GM12878 (cell line): Measurements from ENCODE around the gene MTIF2. TPM values are rescaled to one million over a fixed set of nuclear protein-coding genes. Genes with fewer than 3 reads are reported as not detected.
"Not testable (repeated sequence)": the region's sequence is repeated elsewhere in the genome, so short reads cannot be mapped to it uniquely, and the experiment has no call there.

Experiments
- ATAC-seq: fragments of 200-7000 bp; cut with Tn5 transposase; 3 replicates; pipeline ENCODE4 v1.9.1; 2020; ENCODE audit warnings: mild to moderate bottlenecking, moderate library complexity
- BruUV-seq: library from RNA; stranded (reverse); fragments of 400-500 nt; replicated peaks from 2 replicates; lab custom pipeline; 2021; lab: Mats Ljungman, UMichigan
- CTCF ChIA-PET: fragments of 300-600 bp; sonication (Branson Sonifier 250); formaldehyde crosslinking; extraction: SDS; loops from one replicate; lab custom pipeline; 2021; ENCODE audit warnings: inconsistent platforms; lab: Yijun Ruan, JAX
- POLR2A ChIA-PET: fragments of 350-600 bp; formaldehyde crosslinking; extraction: SDS; loops from one replicate; lab custom pipeline; 2021; ENCODE audit warnings: inconsistent platforms; lab: Charles Lee
- RAD21 ChIA-PET: fragments of 300-600 bp; sonication (Branson Sonifier 250); formaldehyde crosslinking; loops from one replicate; lab custom pipeline; 2023; ENCODE audit warnings: antibody characterized with exemption; ENCODE audit not compliant: unreplicated experiment; lab: Charles Lee
- SMC1A ChIA-PET: fragments of 300-600 bp; sonication (Branson Sonifier 250); formaldehyde crosslinking; loops from one replicate; lab custom pipeline; 2023; ENCODE audit not compliant: unreplicated experiment, uncharacterized antibody; lab: Charles Lee
- DNase-seq: peaks from one replicate; pipeline ENCODE4 v3.0.0-alpha.2; 2011; ENCODE audit warnings: low read depth, low spot score
- FAIRE-seq: peaks from 3 replicates; lab custom pipeline; 2011; peaks lifted over from hg19 to GRCh38; lab: Jason Lieb, UNC
- H2AFZ ChIP-seq: 2 replicates; pipeline ENCODE4 v1.6.0; 2011; ENCODE audit warnings: low read depth, low read length, control low read depth; ENCODE audit not compliant: control insufficient read depth
- H3K27ac ChIP-seq: 2 replicates; pipeline ENCODE4 v1.5.1; 2011; ENCODE audit warnings: control low read depth; ENCODE audit not compliant: control insufficient read depth, insufficient read depth
- H3K27me3 ChIP-seq, 2 experiments: replicated peaks in 1 of 2; 2 replicates each; pipeline versions ENCODE4 v1.6.0 to v1.6.1; 2011; ENCODE audit warnings: low read length in 1 of 2; ENCODE audit not compliant: control insufficient read depth in 2 of 2, insufficient read depth in 2 of 2
- H3K36me3 ChIP-seq, 2 experiments: 2 replicates each; pipeline ENCODE4 v1.5.1; 2011; ENCODE audit warnings: low read length in 1 of 2; ENCODE audit not compliant: control insufficient read depth in 2 of 2, insufficient read depth in 2 of 2
- H3K4me1 ChIP-seq: 2 replicates; pipeline ENCODE4 v1.6.1; 2011; ENCODE audit warnings: mild to moderate bottlenecking, low read length, moderate library complexity, mixed read lengths; ENCODE audit not compliant: control insufficient read depth, insufficient read depth
- H3K4me2 ChIP-seq: 2 replicates; pipeline ENCODE4 v1.6.0; 2011; ENCODE audit warnings: control low read depth; ENCODE audit not compliant: control insufficient read depth, insufficient read depth
- H3K4me3 ChIP-seq: fragments of 200-600 bp; sonication (generic); 2 replicates; pipeline ENCODE4 v1.5.1; 2016
- H3K79me2 ChIP-seq: 2 replicates; pipeline ENCODE4 v1.6.0; 2011; ENCODE audit warnings: low read length; ENCODE audit not compliant: control insufficient read depth, insufficient read depth
- H3K9ac ChIP-seq: 2 replicates; pipeline ENCODE4 v1.8.0; 2011; ENCODE audit warnings: low read length, control low read depth, mixed read lengths; ENCODE audit not compliant: control insufficient read depth, insufficient read depth
- H3K9me3 ChIP-seq: replicated peaks from 3 replicates; pipeline ENCODE4 v1.5.1; 2011; ENCODE audit warnings: mild to moderate bottlenecking, low read length; ENCODE audit not compliant: control insufficient read depth, insufficient read depth
- H4K20me1 ChIP-seq: 2 replicates; pipeline ENCODE4 v1.6.0; 2011; ENCODE audit not compliant: control insufficient read depth, insufficient read depth
- BCL3 ChIP-seq: IDR thresholded peaks from 2 replicates; pipeline ENCODE4 v1.6.1; 2011; ENCODE audit warnings: borderline replicate concordance, low read depth, mild to moderate bottlenecking, moderate library complexity, low read length; ENCODE audit not compliant: insufficient read depth, poor library complexity, severe bottlenecking
- BCLAF1 ChIP-seq: fragments of 450-650 bp; IDR thresholded peaks from 2 replicates; pipeline ENCODE4 v1.6.1; 2017; ENCODE audit warnings: antibody characterized with exemption, mild to moderate bottlenecking, moderate library complexity
- CBX5 ChIP-seq: sonication (generic); IDR thresholded peaks from 2 replicates; pipeline ENCODE4 v1.6.1; 2016; ENCODE audit warnings: low read depth, moderate library complexity, mild to moderate bottlenecking, inconsistent platforms
- CEBPB ChIP-seq, 2 experiments: fragments of 150-350 bp in 1 of 2; IDR thresholded peaks; 2 replicates each; pipeline ENCODE4 v1.6.1; 2012 to 2014; ENCODE audit warnings: low read depth in 2 of 2, low read length in 2 of 2, borderline replicate concordance in 1 of 2, inconsistent platforms in 1 of 2
- CREB1 ChIP-seq: IDR thresholded peaks from 2 replicates; pipeline ENCODE4 v1.6.1; 2012; ENCODE audit warnings: low read depth, mild to moderate bottlenecking, inconsistent platforms
- NR2C2 ChIP-seq: IDR thresholded peaks from 2 replicates; pipeline ENCODE4 v1.6.1; 2011; ENCODE audit warnings: borderline replicate concordance, low read depth; ENCODE audit not compliant: control insufficient read depth, insufficient read length
- RAD51 ChIP-seq: fragments of 450-650 bp; IDR thresholded peaks from 2 replicates; pipeline ENCODE4 v1.6.1; 2016; ENCODE audit warnings: moderate library complexity, mild to moderate bottlenecking, inconsistent platforms
- RBBP5 ChIP-seq: fragments of 200-600 bp; sonication (generic); conservative IDR thresholded peaks from 2 replicates; pipeline ENCODE4 v1.6.1; 2016
- ZNF24 ChIP-seq: fragments of 450-650 bp; IDR thresholded peaks from 2 replicates; pipeline ENCODE4 v1.6.1; 2017; ENCODE audit warnings: antibody characterized with exemption, mild to moderate bottlenecking
- WGBS: methylation state at CpG from one replicate; pipeline ENCODE4 v1.1.6; 2016; ENCODE audit warnings: low lambda C conversion rate; ENCODE audit not compliant: insufficient replicate concordance, insufficient coverage; ENCODE audit errors: missing lambda C conversion rate; 5-methylcytosine and 5-hydroxymethylcytosine counted together
- in situ Hi-C: fragments of 300-500 bp; cut with MboI; formaldehyde crosslinking; loops from 9 replicates; pipeline ENCODE4 v1.14.3; 2018; ENCODE audit warnings: mixed read lengths
- intact Hi-C: fragments of 100-400 bp; cut with micrococcal nuclease; formaldehyde crosslinking; loops from one replicate; pipeline ENCODE4 v1.14.2; 2022; ENCODE audit not compliant: unreplicated experiment
- polyA plus RNA-seq, 11 experiments: library from polyadenylated mRNA; depleted of rRNA in 4 of 11; unstranded in 6 of 11; stranded (reverse) in 5 of 11; fragments of >200 nt; fragmentation: Nextera tagmentation in 4 of 11; fragmentation: Illumina TruSeq in 1 of 11; extraction: Ambion mirVana in 4 of 11; extraction: Trizol in 1 of 11; gene quantifications; 1 replicate in 1 of 11; 2 replicates in 10 of 11; pipeline versions ENCODE4 v1.2.1 to v1.2.3, GENCODE V29; 2011 to 2016; ENCODE audit warnings: inconsistent platforms in 2 of 11, missing spikeins in 2 of 11, low read depth in 1 of 11
- total RNA-seq, 4 experiments: library from RNA; depleted of rRNA in 3 of 4; stranded (reverse); fragments of >200 nt in 3 of 4; fragmentation: Illumina TruSeq in 1 of 4; extraction: Trizol in 1 of 4; gene quantifications; 2 replicates each; pipeline versions ENCODE4 v1.2.1 to v1.2.3, GENCODE V29; 2013 to 2021

Gene MTIF2
- total and polyA plus RNA-seq, 10 of the 15 experiments (the other 5 are each of a cell fraction or from before 2014, with no cell fraction given) = 26.4 to 63.7 (median 40.0) TPM

- no peak for ATAC-seq
- Histone ChIP-seq H2AFZ (no peak overlapping the region), H3K79me2 (no peaks in the 10 kb centered on the region), H3K27me3 (no peaks in the 10 kb centered on the region), H3K9me3 (no peaks in the 10 kb centered on the region), H3K4me3 (no peak overlapping the region), H3K27ac (no peak overlapping the region), H3K4me2 (no peak overlapping the region), H3K36me3 (no peaks in the 10 kb centered on the region), H3K4me1 (no peaks in the 10 kb centered on the region), H4K20me1 (no peaks in the 10 kb centered on the region), H3K9ac (no peak overlapping the region)
- ChIA-PET CTCF (no interaction called here), SMC1A (no interaction called here), POLR2A (no interaction called here), RAD21 (no interaction called here)
- WGBS = 91% methylated on average over 2 of the region's 2 CpGs
- TF ChIP-seq BCL3 (no peak), RBBP5 (no peak), CBX5 (no peak), RAD51 (no peak), BCLAF1 (no peak), CEBPB (IDR thresholded peaks at IDR 0.05; ENCODE audit: borderline replicate concordance in 1 of 2, low read depth in 2 of 2, low read length in 2 of 2) (no peak), ZNF24 (no peak), CREB1 (no peak), NR2C2 (no peak)
- no TSS peak for BruUV-seq
- intact Hi-C loops (no loop called here), in situ Hi-C loops (no loop called here)
- no peak for FAIRE-seq
- no peak for DNase-seq
Observed at GRCh38 chr2:55196526-55196925, 72.5 kb downstream of the MTIF2 start.

- ATAC-seq, DNase-seq, H3K4me2 ChIP-seq, POLR2A ChIA-PET, H3K36me3 ChIP-seq, H3K4me3 ChIP-seq, intact Hi-C loops, H3K27ac ChIP-seq, SMC1A ChIA-PET, FAIRE-seq, BruUV-seq, H3K4me1 ChIP-seq, RAD21 ChIA-PET, in situ Hi-C loops, H2AFZ ChIP-seq, H3K9me3 ChIP-seq, H4K20me1 ChIP-seq, H3K79me2 ChIP-seq, H3K9ac ChIP-seq, H3K27me3 ChIP-seq: not testable (repeated sequence)
- CTCF ChIA-PET = interaction anchor here (1.6 kb wide), 1 partner anchor 15 kb away, joined by 4 read pairs; no protein-coding TSS in a partner anchor
- 97% methylated on average over 2 of the region's 2 CpGs for WGBS
Observed at GRCh38 chr2:55191888-55192287, 77.1 kb downstream of the MTIF2 start.
